Fibroblast of peridontal ligament (primary cell): ENCODE measurements around the gene SYNDIG1L.
"Not testable (repeated sequence)": the region's sequence is repeated elsewhere in the genome, so short reads cannot be mapped to it uniquely, and the experiment has no call there.

Source experiments
- DNase-seq: peaks from one replicate; pipeline ENCODE4 v3.0.0-alpha.2; 2010; ENCODE audit errors: extremely low read depth

SYNDIG1L gene

GRCh38 chr14:74403619-74404417, 22.2 kb downstream of the SYNDIG1L start:
- DNase-seq: no peak

GRCh38 chr14:74402401-74403251, 23.4 kb downstream of the SYNDIG1L start:
- DNase-seq: no peak

- no peak for DNase-seq
Observed at GRCh38 chr14:74401504-74402241, 24.3 kb downstream of the SYNDIG1L start.

- no peak for DNase-seq
Observed at GRCh38 chr14:74400919-74401503, 25.0 kb downstream of the SYNDIG1L start.

GRCh38 chr14:74400031-74400685, 25.9 kb downstream of the SYNDIG1L start:
- peak; percentile 12 for DNase-seq

GRCh38 chr14:74395094-74395493, 30.9 kb downstream of the SYNDIG1L start:
- DNase-seq: no peak

GRCh38 chr14:74394549-74394948, 31.5 kb downstream of the SYNDIG1L start:
- no peak for DNase-seq

GRCh38 chr14:74392616-74393570, 33.1 kb downstream of the SYNDIG1L start:
- no peak for DNase-seq

GRCh38 chr14:74391479-74391878, 34.5 kb downstream of the SYNDIG1L start:
- no peak for DNase-seq

GRCh38 chr14:74390505-74390904, 35.5 kb downstream of the SYNDIG1L start:
- not testable (repeated sequence) for DNase-seq

GRCh38 chr14:74389980-74390379, 36.0 kb downstream of the SYNDIG1L start:
- DNase-seq: no peak

- no peak for DNase-seq
Observed at GRCh38 chr14:74382231-74382630, 43.8 kb downstream of the SYNDIG1L start.

GRCh38 chr14:74381571-74381970, 44.4 kb downstream of the SYNDIG1L start:
- not testable (repeated sequence) for DNase-seq

GRCh38 chr14:74380845-74381244, 45.2 kb downstream of the SYNDIG1L start:
- DNase-seq: no peak

GRCh38 chr14:74380172-74380571, 45.8 kb downstream of the SYNDIG1L start:
- DNase-seq: peak; percentile 5

GRCh38 chr14:74377976-74378690, 47.9 kb downstream of the SYNDIG1L start:
- DNase-seq: no peak

GRCh38 chr14:74368441-74368840, 57.6 kb downstream of the SYNDIG1L start:
- DNase-seq: no peak

GRCh38 chr14:74368026-74368425, 58.0 kb downstream of the SYNDIG1L start:
- DNase-seq: no peak

- no peak for DNase-seq
Observed at GRCh38 chr14:74364271-74364880, 61.6 kb downstream of the SYNDIG1L start.
